GM12872 (cell line): ENCODE results near the gene TMPRSS3.

Experiments
- TF ChIP-seq, protein P1 (sequence below): IDR thresholded peaks from 3 replicates; pipeline ENCODE4 v1.5.1; 2011; ENCODE audit warnings: low read depth, mild to moderate bottlenecking, low read length, moderate library complexity; ENCODE audit not compliant: insufficient read depth

TMPRSS3 gene

DNA sequence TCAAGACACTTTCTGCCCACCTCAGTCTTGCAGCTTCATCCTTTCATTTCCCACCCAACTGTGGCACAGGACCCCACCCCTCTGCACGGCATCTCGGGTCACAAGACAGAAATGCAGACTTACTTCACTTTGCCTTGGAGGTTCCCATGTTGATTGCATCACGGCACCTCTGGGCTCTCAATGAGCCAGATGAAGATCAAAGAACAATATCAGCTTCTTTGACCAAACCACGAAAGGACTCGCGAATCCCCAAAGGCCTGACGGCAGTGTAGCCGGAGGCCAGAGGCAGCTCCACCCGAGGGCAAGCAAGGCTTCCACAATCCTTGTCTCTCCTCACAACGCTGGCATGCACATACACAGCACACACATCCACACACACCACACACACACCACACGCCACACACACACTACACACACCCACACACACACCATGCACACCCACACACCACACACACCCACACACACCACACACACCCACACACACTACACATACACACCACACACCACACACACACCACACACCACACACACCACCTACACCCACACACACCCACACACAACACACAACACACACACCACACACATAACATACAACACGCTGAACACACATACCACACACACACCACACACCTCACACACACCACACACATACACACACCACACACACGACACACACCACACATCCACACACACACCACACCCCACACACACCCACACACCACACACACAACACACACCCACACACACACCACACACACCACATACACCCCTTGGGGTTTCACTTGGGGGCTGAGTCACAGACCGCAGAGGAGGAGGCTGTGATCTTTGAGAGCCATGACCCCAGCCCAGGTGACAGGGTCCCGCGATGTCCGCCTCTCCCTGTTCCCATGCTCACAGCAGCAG is 43.7 kb upstream of the TMPRSS3 start:
- TF ChIP-seq, protein P1, sequence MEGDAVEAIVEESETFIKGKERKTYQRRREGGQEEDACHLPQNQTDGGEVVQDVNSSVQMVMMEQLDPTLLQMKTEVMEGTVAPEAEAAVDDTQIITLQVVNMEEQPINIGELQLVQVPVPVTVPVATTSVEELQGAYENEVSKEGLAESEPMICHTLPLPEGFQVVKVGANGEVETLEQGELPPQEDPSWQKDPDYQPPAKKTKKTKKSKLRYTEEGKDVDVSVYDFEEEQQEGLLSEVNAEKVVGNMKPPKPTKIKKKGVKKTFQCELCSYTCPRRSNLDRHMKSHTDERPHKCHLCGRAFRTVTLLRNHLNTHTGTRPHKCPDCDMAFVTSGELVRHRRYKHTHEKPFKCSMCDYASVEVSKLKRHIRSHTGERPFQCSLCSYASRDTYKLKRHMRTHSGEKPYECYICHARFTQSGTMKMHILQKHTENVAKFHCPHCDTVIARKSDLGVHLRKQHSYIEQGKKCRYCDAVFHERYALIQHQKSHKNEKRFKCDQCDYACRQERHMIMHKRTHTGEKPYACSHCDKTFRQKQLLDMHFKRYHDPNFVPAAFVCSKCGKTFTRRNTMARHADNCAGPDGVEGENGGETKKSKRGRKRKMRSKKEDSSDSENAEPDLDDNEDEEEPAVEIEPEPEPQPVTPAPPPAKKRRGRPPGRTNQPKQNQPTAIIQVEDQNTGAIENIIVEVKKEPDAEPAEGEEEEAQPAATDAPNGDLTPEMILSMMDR, result no peak

DNA sequence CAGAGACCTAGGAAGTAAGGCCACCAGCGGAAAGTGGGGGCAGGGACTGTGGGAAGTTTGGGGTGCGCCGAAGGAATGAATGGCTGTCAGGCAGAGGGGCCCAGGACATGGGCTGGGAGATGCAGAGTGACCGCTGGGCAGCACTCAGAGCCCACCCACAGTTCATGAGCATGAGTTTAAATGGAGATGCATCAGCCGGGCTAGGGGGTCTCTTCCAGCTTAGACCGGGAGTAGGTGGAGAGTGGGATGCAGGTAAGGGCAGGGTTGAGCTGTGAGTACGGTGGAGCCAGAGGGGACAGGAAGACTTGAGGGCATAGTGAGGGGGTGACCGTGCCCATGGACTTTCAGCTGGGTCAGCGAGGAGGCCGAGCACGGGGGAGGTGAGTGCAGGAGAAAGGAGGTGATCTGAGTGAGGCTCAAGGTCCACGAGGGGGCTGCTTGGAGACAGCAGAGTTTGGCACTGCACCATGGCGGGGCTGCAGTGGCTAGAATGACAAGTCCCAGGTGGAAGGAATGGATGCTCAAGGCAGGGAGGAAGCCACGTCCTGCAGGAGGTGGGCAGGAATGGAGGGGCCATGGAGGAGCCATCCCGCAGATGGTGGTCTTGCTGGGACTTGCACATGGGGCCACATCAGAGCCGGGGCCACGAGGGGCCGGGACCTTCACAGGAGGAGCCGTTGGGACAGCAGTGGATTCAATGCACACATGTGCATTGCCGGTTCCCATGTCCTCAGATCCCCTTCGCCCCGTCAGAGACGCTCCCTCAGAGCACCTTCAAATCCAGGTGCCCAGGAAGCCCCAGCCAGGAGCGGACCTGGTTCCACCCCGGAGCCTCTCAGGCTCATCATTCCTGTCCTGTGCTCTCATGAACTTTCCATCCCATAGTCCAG is 42.7 kb upstream of the TMPRSS3 start:
- TF ChIP-seq, protein P1, result no peak

- TF ChIP-seq, protein P1, result no peak
These were observed 41.9 kb upstream of the TMPRSS3 start for GRCh38 chr21:42437786-42438185.

DNA sequence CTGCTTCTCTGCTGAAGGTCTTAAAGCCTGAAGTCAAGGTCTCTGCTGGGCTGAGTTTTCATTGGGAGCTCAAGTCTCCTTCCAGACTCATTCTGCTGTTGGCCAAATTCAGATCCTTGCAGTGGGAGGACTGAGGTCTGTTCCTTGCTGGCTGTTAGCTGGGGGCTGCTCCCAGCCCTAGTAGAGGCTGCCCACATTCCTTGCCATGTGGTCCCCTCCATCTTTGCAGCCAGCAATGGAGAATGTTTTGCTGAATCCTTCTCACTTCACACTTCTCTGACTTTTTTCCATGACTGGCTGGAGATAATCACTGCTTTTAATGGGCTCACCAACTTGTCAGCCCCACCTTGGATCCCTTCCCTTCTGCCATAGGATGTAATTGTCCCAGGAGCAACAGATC is 41.1 kb upstream of the TMPRSS3 start:
- TF ChIP-seq, protein P1, result no peak

GRCh38 chr21:42435833-42436232 is 40.0 kb upstream of the TMPRSS3 start:
- TF ChIP-seq, protein P1, result no peak

- TF ChIP-seq, protein P1, result no peak
These were observed 39.5 kb upstream of the TMPRSS3 start for GRCh38 chr21:42435401-42435800.

DNA sequence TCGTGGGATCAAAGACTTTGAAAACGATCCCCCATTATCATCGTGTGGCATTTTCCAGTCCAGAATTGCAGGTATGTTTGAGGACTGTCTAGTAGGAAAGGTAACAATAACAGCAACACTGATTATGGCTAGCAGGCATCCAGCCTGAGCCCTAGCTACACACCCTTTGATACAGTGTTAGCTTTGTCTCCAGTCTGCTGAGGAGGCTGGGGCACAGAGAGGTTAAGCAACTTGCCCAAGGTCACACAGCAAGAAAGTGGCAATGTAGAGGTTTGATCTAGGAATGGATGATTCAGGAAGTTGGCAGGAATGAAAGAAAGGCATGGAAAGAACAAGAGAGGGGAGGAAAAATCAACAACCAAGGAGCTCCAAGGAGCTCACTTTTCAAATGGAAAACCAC is 39.0 kb upstream of the TMPRSS3 start:
- TF ChIP-seq, protein P1, result no peak
